Measurements from ENCODE around the gene VEZT.

DNA sequence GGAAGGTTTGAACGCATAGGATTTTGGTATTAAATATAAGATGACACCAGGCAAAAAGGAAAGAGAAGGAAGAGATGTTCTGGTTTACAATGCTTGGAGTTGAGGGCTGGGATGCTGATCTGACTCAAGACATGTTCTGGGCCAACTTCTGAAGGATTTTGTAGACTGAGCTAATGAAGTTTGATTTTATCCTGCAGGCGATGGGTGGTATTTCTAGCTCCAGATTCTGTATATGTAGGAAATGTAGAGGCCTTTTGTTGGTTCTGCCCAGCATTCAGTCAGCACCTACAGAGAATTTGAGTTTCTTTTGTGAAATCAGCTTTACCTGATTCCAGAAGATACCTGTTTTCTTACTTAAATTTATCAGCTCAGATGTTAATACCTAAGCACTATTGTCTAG lies 48.2 kb downstream of the VEZT start:
- TF ChIP-seq EP300 (IDR thresholded peaks at IDR 0.05; ENCODE audit: low read depth), result no peak
- TF ChIP-seq, protein P1, sequence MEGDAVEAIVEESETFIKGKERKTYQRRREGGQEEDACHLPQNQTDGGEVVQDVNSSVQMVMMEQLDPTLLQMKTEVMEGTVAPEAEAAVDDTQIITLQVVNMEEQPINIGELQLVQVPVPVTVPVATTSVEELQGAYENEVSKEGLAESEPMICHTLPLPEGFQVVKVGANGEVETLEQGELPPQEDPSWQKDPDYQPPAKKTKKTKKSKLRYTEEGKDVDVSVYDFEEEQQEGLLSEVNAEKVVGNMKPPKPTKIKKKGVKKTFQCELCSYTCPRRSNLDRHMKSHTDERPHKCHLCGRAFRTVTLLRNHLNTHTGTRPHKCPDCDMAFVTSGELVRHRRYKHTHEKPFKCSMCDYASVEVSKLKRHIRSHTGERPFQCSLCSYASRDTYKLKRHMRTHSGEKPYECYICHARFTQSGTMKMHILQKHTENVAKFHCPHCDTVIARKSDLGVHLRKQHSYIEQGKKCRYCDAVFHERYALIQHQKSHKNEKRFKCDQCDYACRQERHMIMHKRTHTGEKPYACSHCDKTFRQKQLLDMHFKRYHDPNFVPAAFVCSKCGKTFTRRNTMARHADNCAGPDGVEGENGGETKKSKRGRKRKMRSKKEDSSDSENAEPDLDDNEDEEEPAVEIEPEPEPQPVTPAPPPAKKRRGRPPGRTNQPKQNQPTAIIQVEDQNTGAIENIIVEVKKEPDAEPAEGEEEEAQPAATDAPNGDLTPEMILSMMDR (IDR thresholded peaks at IDR 0.05), result no peak

All from transverse colon (tissue), 3 donors.